Liver (tissue), 9 donors: ENCODE data around the gene PDILT. TPM values are rescaled to one million over a fixed set of nuclear protein-coding genes. Genes with fewer than 3 reads are reported as not detected.

ENCODE experiments used
- DNase-seq: peaks from one replicate; pipeline ENCODE4 v3.0.0-alpha.2; 2017; ENCODE audit warnings: low spot score
- H3K27ac ChIP-seq, 2 donors: one replicate each; pipeline ENCODE4 v1.7.0; 2013; ENCODE audit warnings: inconsistent platforms in 2 of 2, low read length in 2 of 2, control low read depth in 1 of 2, low read depth in 1 of 2, mild to moderate bottlenecking in 1 of 2
- H3K27me3 ChIP-seq, 4 donors: one replicate each; pipeline versions ENCODE4 v1.6.1 to v1.7.0; 2013; ENCODE audit warnings: low read length in 3 of 4, inconsistent platforms in 1 of 4, mild to moderate bottlenecking in 1 of 4, moderate library complexity in 1 of 4; ENCODE audit not compliant: control insufficient read depth in 4 of 4, insufficient read depth in 4 of 4
- H3K36me3 ChIP-seq, 4 donors: one replicate each; pipeline versions ENCODE4 v1.6.1 to v1.7.0; 2013; ENCODE audit warnings: low read length in 3 of 4, mild to moderate bottlenecking in 3 of 4, low read depth in 1 of 4, moderate library complexity in 1 of 4; ENCODE audit not compliant: control insufficient read depth in 4 of 4, insufficient read depth in 3 of 4
- H3K4me1 ChIP-seq, 4 donors: one replicate each; pipeline versions ENCODE4 v1.6.1 to v1.7.0; 2013; ENCODE audit warnings: low read length in 3 of 4, mild to moderate bottlenecking in 3 of 4, moderate library complexity in 1 of 4; ENCODE audit not compliant: control insufficient read depth in 4 of 4, insufficient read depth in 4 of 4
- H3K4me3 ChIP-seq, 3 donors: one replicate each; pipeline versions ENCODE4 v1.6.1 to v1.7.0; 2013; ENCODE audit warnings: low read length in 3 of 3, control low read depth in 1 of 3, low read depth in 1 of 3, mild to moderate bottlenecking in 1 of 3
- H3K9ac ChIP-seq, 2 donors: one replicate each; pipeline ENCODE4 v1.7.0; 2013; ENCODE audit warnings: low read length in 2 of 2, mild to moderate bottlenecking in 2 of 2, moderate library complexity in 2 of 2, control low read depth in 1 of 2, low read depth in 1 of 2
- H3K9me3 ChIP-seq, 4 donors: one replicate each; pipeline versions ENCODE4 v1.6.1 to v1.7.0; 2013; ENCODE audit warnings: low read length in 3 of 4; ENCODE audit not compliant: control insufficient read depth in 4 of 4
- ATF3 ChIP-seq: IDR thresholded peaks from 2 replicates; pipeline ENCODE4 v1.6.1; 2016; ENCODE audit warnings: antibody characterized with exemption
- CTCF ChIP-seq: fragments of 150-350 bp; IDR thresholded peaks from 2 replicates; pipeline ENCODE4 v1.5.1; 2017; ENCODE audit warnings: improper control_type of control experiment, low read depth, low read length; ENCODE audit not compliant: missing input control
- EGR1 ChIP-seq, 2 donors: IDR thresholded peaks; 2 replicates each; pipeline ENCODE4 v1.6.1; 2016 to 2018; ENCODE audit warnings: antibody characterized with exemption in 2 of 2, low read depth in 2 of 2
- FOXA1 ChIP-seq: IDR thresholded peaks from 2 replicates; pipeline ENCODE4 v1.6.1; 2016; ENCODE audit warnings: antibody characterized with exemption
- FOXA2 ChIP-seq: IDR thresholded peaks from 2 replicates; pipeline ENCODE4 v1.6.1; 2016; ENCODE audit warnings: antibody characterized with exemption
- GABPA ChIP-seq, 2 donors: IDR thresholded peaks in 1 of 2; conservative IDR thresholded peaks in 1 of 2; 2 replicates each; pipeline ENCODE4 v1.6.1; 2016; ENCODE audit warnings: antibody characterized with exemption in 2 of 2, mild to moderate bottlenecking in 1 of 2, moderate library complexity in 1 of 2
- HNF4A ChIP-seq, 2 donors: conservative IDR thresholded peaks; 2 replicates each; pipeline ENCODE4 v1.6.1; 2016; ENCODE audit warnings: antibody characterized with exemption in 2 of 2, mild to moderate bottlenecking in 2 of 2
- HNF4G ChIP-seq: IDR thresholded peaks from 2 replicates; pipeline ENCODE4 v1.6.1; 2016; ENCODE audit warnings: antibody characterized with exemption
- JUND ChIP-seq, 2 donors: IDR thresholded peaks; 2 replicates each; pipeline ENCODE4 v1.6.1; 2016; ENCODE audit warnings: antibody characterized with exemption in 2 of 2
- MAX ChIP-seq: IDR thresholded peaks from 2 replicates; pipeline ENCODE4 v1.6.1; 2016; ENCODE audit warnings: antibody characterized with exemption
- NR2F2 ChIP-seq: IDR thresholded peaks from 2 replicates; pipeline ENCODE4 v1.6.1; 2016; ENCODE audit warnings: antibody characterized with exemption
- RAD21 ChIP-seq, 2 donors: IDR thresholded peaks; 2 replicates each; pipeline ENCODE4 v1.6.1; 2016; ENCODE audit warnings: antibody characterized with exemption in 2 of 2, mild to moderate bottlenecking in 2 of 2
- REST ChIP-seq: IDR thresholded peaks from 2 replicates; pipeline ENCODE4 v1.6.1; 2016; ENCODE audit warnings: antibody characterized with exemption, mild to moderate bottlenecking
- RXRA ChIP-seq, 2 donors: IDR thresholded peaks; 2 replicates each; pipeline ENCODE4 v1.6.1; 2017 to 2018; ENCODE audit warnings: antibody characterized with exemption in 2 of 2, mild to moderate bottlenecking in 1 of 2
- SP1 ChIP-seq: IDR thresholded peaks from 2 replicates; pipeline ENCODE4 v1.6.1; 2018; ENCODE audit warnings: antibody characterized with exemption, mild to moderate bottlenecking
- TAF1 ChIP-seq: conservative IDR thresholded peaks from 2 replicates; pipeline ENCODE4 v1.6.1; 2016; ENCODE audit warnings: antibody characterized with exemption, mild to moderate bottlenecking
- YY1 ChIP-seq: IDR thresholded peaks from 2 replicates; pipeline ENCODE4 v1.6.1; 2016; ENCODE audit warnings: antibody characterized with exemption, mild to moderate bottlenecking
- ZBTB33 ChIP-seq: IDR thresholded peaks from 2 replicates; pipeline ENCODE4 v1.6.1; 2016; ENCODE audit warnings: antibody characterized with exemption
- WGBS: extraction: QIAGEN DNeasy Blood & Tissue Kit; methylation state at CpG from one replicate; pipeline ENCODE4 v1.1.7; 2013; 5-methylcytosine and 5-hydroxymethylcytosine counted together
- polyA plus RNA-seq, 2 donors: library from polyadenylated mRNA; stranded (reverse) in 1 of 2; unstranded in 1 of 2; fragments of 200-250 nt in 1 of 2; fragments of >200 nt in 1 of 2; fragmentation: Nextera tagmentation in 1 of 2; extraction: Ambion mirVana in 1 of 2; gene quantifications; one replicate each; pipeline versions ENCODE4 v1.2.1 to v1.2.3, GENCODE V29; 2013 to 2015
- total RNA-seq, 2 donors: library from RNA; depleted of rRNA; stranded (reverse); fragments of >200 nt; gene quantifications; one replicate each; pipeline ENCODE4 v1.2.3, GENCODE V29; 2014
- donor health status: healthy.
- donor health status: healthy.
- donor health status: healthy.
- donor health status: healthy.
- donor health status: healthy.

The PDILT gene
- total and polyA plus RNA-seq, 4 donors: not detected

GRCh38 chr16:20369452-20370054 lies 35.0 kb downstream of the PDILT start:
- no peaks in the 10 kb centered on the region for H3K36me3 ChIP-seq
- DNase-seq: no peak
- H3K4me1 ChIP-seq: no peaks in the 10 kb centered on the region
- WGBS: 81% methylated on average over 9 of the region's 9 CpGs
- no peak overlapping the region for H3K4me3 ChIP-seq
- TF ChIP-seq GABPA (IDR thresholded peaks at IDR 0.05 in 1 of 2, conservative IDR thresholded peaks at IDR 0.05 in 1 of 2) (no peak), MAX (no peak), JUND (IDR thresholded peaks at IDR 0.05) (no peak), ZBTB33 (no peak), HNF4G (no peak), ATF3 (no peak), CTCF (no peak), FOXA1 (no peak), HNF4A (conservative IDR thresholded peaks at IDR 0.05) (no peak), RXRA (IDR thresholded peaks at IDR 0.05) (no peak), NR2F2 (no peak), REST (no peak), YY1 (no peak), FOXA2 (no peak), TAF1 (no peak), RAD21 (IDR thresholded peaks at IDR 0.05) (no peak), SP1 (no peak)
- H3K27me3 ChIP-seq: no peaks in the 10 kb centered on the region
- no peak overlapping the region for H3K27ac ChIP-seq
- H3K9ac ChIP-seq: no peak overlapping the region
- no peaks in the 10 kb centered on the region for H3K9me3 ChIP-seq

GRCh38 chr16:20364051-20364450 lies 40.5 kb downstream of the PDILT start:
- Histone ChIP-seq H3K27me3 (no peaks in the 10 kb centered on the region), H3K36me3 (no peaks in the 10 kb centered on the region), H3K9ac (no peak overlapping the region), H3K9me3 (no peaks in the 10 kb centered on the region), H3K27ac (no peak overlapping the region), H3K4me1 (no peaks in the 10 kb centered on the region), H3K4me3 (no peak overlapping the region)
- no peak for DNase-seq
- 82% methylated on average over 3 of the region's 3 CpGs for WGBS
- TF ChIP-seq HNF4A (conservative IDR thresholded peaks at IDR 0.05) (no peak), HNF4G (no peak), JUND (IDR thresholded peaks at IDR 0.05) (no peak), NR2F2 (no peak), RAD21 (IDR thresholded peaks at IDR 0.05) (no peak), TAF1 (no peak), GABPA (IDR thresholded peaks at IDR 0.05 in 1 of 2, conservative IDR thresholded peaks at IDR 0.05 in 1 of 2) (no peak), SP1 (no peak), MAX (no peak), FOXA2 (no peak), EGR1 (IDR thresholded peaks at IDR 0.05; ENCODE audit: low read depth in 2 of 2) (no peak), YY1 (no peak), FOXA1 (no peak), ZBTB33 (no peak), RXRA (IDR thresholded peaks at IDR 0.05) (no peak), CTCF (no peak)
